ENCODE results near the gene TRPC4.

TRPC4 gene

DNA sequence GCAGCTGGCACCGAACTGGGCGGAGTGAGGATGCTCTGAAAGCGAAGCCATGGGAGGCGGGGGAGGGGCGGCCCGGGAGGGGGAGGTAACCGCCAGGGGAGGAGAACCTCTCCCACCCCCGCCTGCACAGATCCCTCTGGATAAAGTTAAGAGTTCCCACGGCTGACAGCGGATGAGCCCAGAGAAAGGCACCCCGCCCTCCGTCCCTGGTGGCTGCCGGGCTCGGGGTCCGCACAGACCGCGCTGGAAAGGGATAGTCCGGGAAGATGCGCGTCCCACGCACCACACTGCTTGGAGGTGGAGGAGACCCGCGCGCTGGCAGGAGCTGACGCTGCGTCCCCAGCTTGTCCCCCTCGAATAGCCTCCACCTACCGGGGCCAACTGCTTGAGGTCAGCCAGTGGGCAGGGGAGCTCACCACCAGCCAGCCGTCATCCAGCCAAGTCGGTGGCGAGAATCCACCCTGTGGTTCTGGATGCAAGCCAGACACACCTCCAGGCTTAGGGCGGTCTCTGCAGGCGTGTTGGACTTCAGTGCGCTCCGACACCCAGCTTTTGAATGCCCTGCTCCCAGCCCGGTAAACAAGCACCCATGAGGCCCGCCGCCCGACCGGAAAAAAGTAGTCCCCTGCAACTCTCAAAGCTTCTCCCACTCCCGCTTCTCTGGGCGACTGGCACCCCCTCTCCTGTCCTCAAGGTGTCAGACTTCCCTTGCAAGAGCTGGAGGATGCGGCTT is at the start of gene TRPC4:
TSS of gene TRPC4 (minus strand) at position 17 of the 733 bp plus-strand sequence. CDS start 86,439 bp downstream, outside the sequence.
- ATAC-seq, result no peak

DNA sequence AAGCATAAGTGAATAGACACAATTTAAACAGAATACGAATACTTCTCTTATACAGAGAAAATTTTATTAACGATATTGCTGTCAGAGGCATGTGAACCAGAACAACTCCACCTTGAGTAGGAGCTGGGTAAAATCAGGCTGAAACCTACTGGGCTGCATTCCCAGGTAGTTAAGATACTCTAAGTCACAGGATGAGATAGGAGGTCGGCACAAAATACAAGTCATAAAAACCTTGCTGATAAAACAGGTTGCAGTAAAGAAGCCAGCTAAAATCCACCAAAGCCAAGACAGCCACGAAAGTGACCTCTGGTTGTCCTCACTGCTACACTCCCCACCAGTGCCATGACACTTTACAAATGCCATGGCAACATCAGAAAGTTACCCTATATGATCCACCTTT is 49.2 kb upstream of the TRPC4 start:
- no peak for ATAC-seq

DNA sequence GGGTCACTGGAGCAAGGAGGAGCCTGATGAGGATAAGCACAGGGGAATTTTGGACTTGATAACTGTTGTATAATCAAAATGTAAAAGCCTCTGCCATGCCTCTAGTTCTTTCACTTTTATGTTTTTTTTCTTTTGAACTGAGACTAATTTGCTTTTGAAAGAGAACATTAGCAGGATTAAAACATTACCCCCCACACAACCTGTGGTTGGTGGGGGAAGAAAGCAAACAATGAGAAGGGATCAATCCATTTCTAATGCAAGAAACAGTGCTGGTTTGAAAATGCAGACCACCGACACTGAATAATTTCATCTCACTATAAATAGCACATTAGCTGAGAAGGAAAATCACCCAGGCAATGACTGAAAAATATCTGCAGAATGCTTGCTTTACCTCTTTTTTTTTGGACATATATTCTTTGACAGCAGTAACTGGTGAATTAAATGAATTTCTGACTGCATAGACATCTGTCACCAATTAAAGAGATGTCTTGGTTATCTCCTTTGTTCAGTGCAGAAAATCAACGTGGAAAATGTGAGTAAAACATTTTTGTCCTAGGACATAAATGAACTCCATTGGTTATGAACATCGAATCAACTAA is 48.6 kb upstream of the TRPC4 start:
- no peak for ATAC-seq

DNA sequence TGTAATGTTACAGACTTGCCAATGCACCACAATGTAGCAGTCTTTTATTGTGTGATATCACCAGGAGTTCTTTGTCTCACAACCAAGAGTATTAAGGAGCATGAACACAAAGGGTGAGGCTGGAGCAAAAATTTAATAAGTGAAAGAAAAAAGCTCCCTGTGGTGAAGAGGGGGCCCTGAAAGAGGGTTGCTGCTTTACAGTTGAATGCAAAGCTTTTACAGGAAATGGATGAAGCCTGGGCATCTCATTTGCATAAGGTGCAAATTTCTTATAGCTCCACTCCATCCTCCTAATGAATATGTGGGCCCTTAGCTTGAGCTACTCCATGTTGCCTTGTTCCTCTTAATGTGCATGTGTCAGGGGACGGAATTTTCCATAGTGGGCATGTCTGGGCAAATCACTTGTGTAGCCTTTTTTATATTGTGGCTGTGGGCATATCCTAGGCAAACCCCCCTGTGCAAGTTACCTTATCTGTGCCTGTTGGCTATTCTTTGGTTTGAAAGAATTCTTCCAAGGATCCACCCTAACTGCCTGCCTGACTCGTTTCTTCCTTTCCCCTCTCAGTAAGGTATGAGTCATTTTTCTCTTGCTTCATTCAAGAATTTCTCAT is 45.3 kb upstream of the TRPC4 start:
- no peak for ATAC-seq

GRCh38 chr13:37910790-37911189 is 41.2 kb upstream of the TRPC4 start:
- no peak for ATAC-seq

DNA sequence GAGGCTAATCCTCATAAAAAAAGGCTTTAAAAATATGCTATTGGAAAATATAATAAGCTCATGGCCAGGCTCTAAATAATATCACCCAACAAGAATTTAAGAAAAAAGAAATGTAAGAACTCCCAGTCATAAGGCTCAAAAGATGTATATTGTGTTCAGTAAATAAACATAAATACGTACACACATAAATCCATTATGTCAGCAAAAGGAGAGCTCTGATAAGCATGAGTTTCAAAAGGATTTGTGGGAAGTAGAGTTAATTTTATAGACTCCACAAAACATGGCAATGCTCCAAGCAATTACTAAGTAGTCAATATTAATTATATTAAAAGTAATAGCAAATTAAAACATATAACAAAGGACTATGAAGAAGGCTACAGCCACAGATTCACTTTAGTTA is 37.3 kb upstream of the TRPC4 start:
- ATAC-seq, result no peak

- ATAC-seq, result no peak
These were observed 36.2 kb upstream of the TRPC4 start for GRCh38 chr13:37905736-37906135.

GRCh38 chr13:37899753-37900152 is 30.2 kb upstream of the TRPC4 start:
- no peak for ATAC-seq

- ATAC-seq, result no peak
These were observed 23.7 kb upstream of the TRPC4 start for GRCh38 chr13:37893321-37893720.

DNA sequence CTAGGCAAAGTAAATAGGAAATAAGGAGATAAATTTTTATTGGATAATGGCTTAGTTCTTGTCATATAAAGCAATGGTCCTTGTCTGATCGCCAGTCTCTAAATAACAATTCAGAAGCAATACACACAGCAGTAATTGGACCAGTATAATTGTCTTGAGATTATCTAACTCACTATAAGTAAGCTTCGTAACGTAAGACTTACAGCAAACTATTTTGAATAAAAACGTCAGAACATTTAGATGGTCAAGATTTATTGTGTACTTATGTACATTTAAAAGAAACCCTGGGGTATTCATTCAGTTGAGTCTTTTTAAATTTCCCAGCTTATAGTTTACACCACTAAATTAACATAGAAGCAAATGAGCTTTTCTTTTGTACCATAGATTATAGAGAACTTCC is 20.2 kb upstream of the TRPC4 start:
- no peak for ATAC-seq

DNA sequence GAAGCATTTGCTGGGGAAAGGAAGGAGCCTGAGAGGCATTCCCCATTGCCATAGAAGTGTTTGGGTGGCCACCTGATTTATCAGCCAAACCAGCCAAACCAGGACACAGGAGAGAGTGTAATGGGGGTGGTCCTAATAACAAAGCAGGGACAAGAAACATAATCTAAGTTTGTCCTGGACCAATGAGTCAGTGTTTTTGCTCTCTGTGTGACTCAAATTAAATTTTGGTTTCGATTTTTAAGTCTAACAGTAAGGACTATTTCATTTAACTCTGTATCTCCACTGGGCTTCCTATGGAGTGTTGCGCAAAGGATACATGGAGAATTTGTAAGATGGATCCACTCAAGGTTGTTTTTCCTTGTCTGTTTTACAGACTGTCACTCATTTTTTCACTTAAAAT is 19.5 kb upstream of the TRPC4 start:
- no peak for ATAC-seq

DNA sequence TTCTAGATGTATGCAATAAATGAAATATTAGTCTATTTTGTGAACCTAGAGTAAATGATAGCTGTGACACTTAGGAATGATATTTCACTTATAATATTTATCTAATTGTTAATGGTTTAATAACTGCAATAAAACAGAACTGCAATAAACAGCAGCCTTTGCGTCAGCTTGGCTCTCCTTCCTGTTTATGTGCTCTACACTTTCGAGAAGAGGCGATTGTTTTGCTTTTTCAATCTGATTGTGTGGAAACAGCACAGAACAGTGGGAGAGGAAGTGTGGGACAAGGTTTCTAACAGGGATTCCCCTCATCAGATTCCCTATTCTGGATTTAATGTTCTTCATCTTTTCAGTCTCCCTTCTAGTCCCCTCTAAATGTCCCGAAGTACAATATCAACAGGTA is 17.3 kb upstream of the TRPC4 start:
- ATAC-seq, result no peak

GRCh38 chr13:37884674-37885073 is 15.1 kb upstream of the TRPC4 start:
- no peak for ATAC-seq

GRCh38 chr13:37884026-37884425 is 14.5 kb upstream of the TRPC4 start:
- ATAC-seq, result no peak

- no peak for ATAC-seq
These were observed 9.3 kb upstream of the TRPC4 start for GRCh38 chr13:37878921-37879320.

DNA sequence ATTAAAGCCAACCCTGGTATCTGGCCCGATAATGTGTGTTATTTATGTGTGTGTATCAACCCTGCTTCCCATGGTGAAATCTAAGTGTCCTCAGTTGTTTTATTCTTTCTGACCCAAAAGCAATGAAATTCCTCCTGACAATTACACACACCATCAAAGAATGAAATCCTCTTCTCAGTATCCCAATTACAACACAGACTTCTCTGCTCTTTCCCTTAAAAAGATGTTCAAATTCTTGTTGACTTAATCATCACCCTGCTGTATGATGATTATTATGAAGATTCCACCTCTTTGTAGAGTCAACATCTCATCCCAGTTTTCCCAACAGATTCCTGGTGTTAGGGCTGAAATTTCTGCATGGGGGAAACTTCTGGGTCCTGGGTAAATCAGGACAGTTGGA is 8.9 kb upstream of the TRPC4 start:
- ATAC-seq, result no peak

- no peak for ATAC-seq
These were observed 1.5 kb upstream of the TRPC4 start for GRCh38 chr13:37870895-37871550.

DNA sequence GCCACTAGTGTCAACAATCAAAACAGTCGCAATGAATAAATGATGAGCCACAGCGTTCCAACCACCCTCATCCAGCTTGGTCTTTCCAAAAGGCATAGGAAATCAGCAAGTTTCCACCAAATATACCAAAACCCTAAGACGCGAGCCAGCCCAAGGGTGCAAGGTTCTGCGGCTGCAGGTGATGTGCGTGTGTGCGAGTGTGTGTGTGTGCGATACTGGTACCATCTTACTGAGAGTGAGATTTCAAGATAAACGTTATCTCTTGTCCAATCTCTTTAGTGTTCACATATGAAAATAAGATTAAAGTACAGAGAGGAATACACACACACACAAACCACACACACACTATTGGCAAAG is 895 bp upstream of the TRPC4 start:
- ATAC-seq, result no peak

DNA sequence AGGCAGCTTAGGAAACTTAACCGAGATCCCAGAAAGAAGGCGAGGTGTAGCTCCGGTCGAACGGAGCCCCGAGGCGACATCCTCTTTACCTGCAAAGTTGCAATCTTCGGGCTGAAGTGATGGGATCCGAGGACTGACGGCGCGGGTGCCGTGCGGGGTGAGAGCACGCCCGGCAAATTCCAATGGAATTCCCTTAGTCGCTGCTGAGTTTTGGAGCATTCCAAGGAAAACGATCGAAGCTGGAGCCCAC is 141 bp downstream of the TRPC4 start:
- ATAC-seq, result no peak

DNA sequence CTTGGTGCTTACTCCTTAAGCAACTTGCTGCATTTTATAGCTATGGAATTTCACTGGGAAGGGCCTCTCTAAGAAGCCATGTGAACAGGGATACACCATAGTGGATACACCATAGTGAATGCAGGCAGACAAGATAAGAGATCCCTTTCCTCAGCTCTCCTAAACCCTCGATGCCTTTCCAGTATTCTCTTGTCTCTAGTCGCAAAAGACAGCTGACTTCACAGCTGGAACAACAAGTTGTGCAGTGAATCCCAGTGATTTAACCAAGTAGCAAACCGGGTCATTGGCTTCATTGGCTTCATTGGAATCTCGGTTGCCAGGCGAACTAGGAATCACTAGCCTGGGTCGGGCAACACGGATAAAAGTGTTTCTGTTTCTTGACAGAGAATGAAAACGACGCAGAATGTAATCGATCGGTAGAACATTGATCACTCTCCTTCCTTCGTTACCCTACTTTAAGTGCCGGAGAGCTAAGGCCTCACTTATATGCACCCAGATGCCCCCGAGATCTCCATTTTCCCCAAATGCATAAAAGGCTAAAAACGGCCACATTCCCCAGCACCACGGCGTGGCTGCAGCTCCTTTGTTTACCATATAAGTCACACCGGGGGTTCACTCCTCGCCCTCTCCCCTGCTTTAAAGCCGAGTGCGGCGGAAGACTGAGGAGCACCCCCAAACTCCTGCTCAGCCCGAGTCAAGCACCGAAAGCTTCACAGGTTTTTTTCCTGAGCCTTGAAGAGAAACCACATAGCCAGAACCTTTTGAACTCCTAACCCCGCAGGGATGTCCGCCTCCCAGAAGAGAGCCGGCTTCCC is 674 bp downstream of the TRPC4 start:
- no peak for ATAC-seq

- no peak for ATAC-seq
These were observed 5.9 kb downstream of the TRPC4 start for GRCh38 chr13:37863708-37864107.

- no peak for ATAC-seq
These were observed 34.2 kb downstream of the TRPC4 start for GRCh38 chr13:37835392-37835791.

- ATAC-seq, result no peak
These were observed 36.2 kb downstream of the TRPC4 start for GRCh38 chr13:37833411-37833810.
